Osteoblast (primary cell): ENCODE results near the gene ADGB. TPM values are rescaled to one million over a fixed set of nuclear protein-coding genes. Genes with fewer than 3 reads are reported as not detected.
A peak's percentile ranks its signal among the peaks of the same experiment; 100 is the strongest.
"Not testable (repeated sequence)": the region's sequence is repeated elsewhere in the genome, so short reads cannot be mapped to it uniquely, and the experiment has no call there.

Experiments used
- DNase-seq: peaks from one replicate; pipeline ENCODE4 v3.0.0; 2011; ENCODE audit warnings: low spot score, mixed read lengths; ENCODE audit not compliant: insufficient read length; ENCODE audit errors: missing footprints
- H2AFZ ChIP-seq: 2 replicates; pipeline ENCODE4 v1.6.0; 2011; ENCODE audit warnings: mild to moderate bottlenecking, low read length
- H3K27ac ChIP-seq: 2 replicates; pipeline ENCODE4 v1.5.1; 2011; ENCODE audit warnings: mild to moderate bottlenecking, low read depth, low read length, moderate library complexity
- H3K27me3 ChIP-seq: 2 replicates; pipeline ENCODE4 v1.6.0; 2012; ENCODE audit warnings: mild to moderate bottlenecking, control low read depth, inconsistent platforms, low read length, moderate library complexity; ENCODE audit not compliant: insufficient read depth
- H3K36me3 ChIP-seq: 2 replicates; pipeline ENCODE4 v1.5.1; 2011; ENCODE audit warnings: mild to moderate bottlenecking, low read length, control low read depth, moderate library complexity; ENCODE audit not compliant: insufficient read depth
- H3K4me1 ChIP-seq: 2 replicates; pipeline ENCODE4 v1.5.1; 2011; ENCODE audit warnings: mild to moderate bottlenecking, low read length, control low read depth, moderate library complexity; ENCODE audit not compliant: insufficient read depth
- H3K4me2 ChIP-seq: 2 replicates; pipeline ENCODE4 v1.6.0; 2011; ENCODE audit warnings: mild to moderate bottlenecking, low read length; ENCODE audit not compliant: insufficient read depth
- H3K4me3 ChIP-seq: fragments of 200-600 bp; sonication (generic); 3 replicates; pipeline ENCODE4 v1.5.1; 2012; ENCODE audit warnings: mild to moderate bottlenecking, low read length, inconsistent platforms; ENCODE audit not compliant: insufficient read depth
- H3K79me2 ChIP-seq: 2 replicates; pipeline ENCODE4 v1.6.0; 2012; ENCODE audit warnings: mild to moderate bottlenecking, low read length, control low read depth, inconsistent platforms; ENCODE audit not compliant: insufficient read depth
- H3K9me3 ChIP-seq: 2 replicates; pipeline ENCODE4 v1.5.1; 2011; ENCODE audit warnings: low read depth, low read length, control low read depth
- H4K20me1 ChIP-seq: 2 replicates; pipeline ENCODE4 v1.6.0; 2012; ENCODE audit warnings: mild to moderate bottlenecking, low read length, control low read depth; ENCODE audit not compliant: insufficient read depth
- CTCF ChIP-seq: IDR thresholded peaks from 2 replicates; pipeline ENCODE4 v1.5.1; 2011; ENCODE audit warnings: mild to moderate bottlenecking, low read depth, low read length, moderate library complexity; ENCODE audit errors: extremely low read depth
- total RNA-seq: library from RNA; depleted of rRNA; stranded (reverse); fragments of >200 nt; gene quantifications from 2 replicates; pipeline ENCODE4 v1.2.3, GENCODE V29; 2012

ADGB gene
- total RNA-seq, 1 donor = under 0.01 TPM

DNA sequence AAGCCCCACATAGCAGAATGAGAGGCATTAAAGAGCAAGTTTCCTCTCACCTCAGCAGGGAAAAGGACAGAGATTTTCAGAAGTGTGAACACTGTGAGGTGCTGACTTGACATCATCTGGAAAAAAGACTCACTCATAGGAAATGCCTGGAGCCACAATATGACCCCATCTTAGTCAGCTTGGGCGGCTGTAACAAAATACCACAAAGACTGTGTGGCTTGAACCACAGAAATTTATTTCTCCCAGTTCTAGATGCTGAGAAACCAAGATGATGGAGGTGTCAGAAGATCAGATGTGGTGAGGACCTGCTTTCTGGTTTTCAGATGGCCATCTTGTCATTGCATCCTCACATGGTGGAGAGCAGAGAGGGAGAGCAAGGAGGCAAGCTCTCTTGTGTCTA, 253.1 kb downstream of the ADGB start:
- Histone ChIP-seq H3K27ac (peak overlapping the region; percentile 45), H3K36me3 (no peaks in the 10 kb centered on the region), H2AFZ (no peak overlapping the region), H3K4me1 (peaks cover 17% of the 10 kb centered on the region), H3K4me3 (no peak overlapping the region), H3K4me2 (no peak overlapping the region), H3K79me2 (no peaks in the 10 kb centered on the region), H3K27me3 (no peaks in the 10 kb centered on the region), H3K9me3 (no peaks in the 10 kb centered on the region), H4K20me1 (no peaks in the 10 kb centered on the region)
- no peak for TF ChIP-seq CTCF
- DNase-seq = peak; percentile 78

GRCh38 chr6:146854521-146855255, 255.9 kb downstream of the ADGB start:
- not testable (repeated sequence) for H3K4me3 ChIP-seq, DNase-seq, H2AFZ ChIP-seq, H3K27ac ChIP-seq, H3K36me3 ChIP-seq, H3K4me2 ChIP-seq, H3K79me2 ChIP-seq, H4K20me1 ChIP-seq, H3K27me3 ChIP-seq, H3K9me3 ChIP-seq
- peaks cover 22% of the 10 kb centered on the region for H3K4me1 ChIP-seq

GRCh38 chr6:146855889-146856288, 257.1 kb downstream of the ADGB start:
- Histone ChIP-seq H3K36me3 (no peaks in the 10 kb centered on the region), H3K4me1 (peaks cover 13% of the 10 kb centered on the region), H3K4me2 (no peak overlapping the region), H3K27ac (no peak overlapping the region), H4K20me1 (no peaks in the 10 kb centered on the region), H3K79me2 (no peaks in the 10 kb centered on the region), H3K4me3 (no peak overlapping the region), H2AFZ (no peak overlapping the region), H3K27me3 (no peaks in the 10 kb centered on the region), H3K9me3 (no peaks in the 10 kb centered on the region)
- no peak for TF ChIP-seq CTCF
- no peak for DNase-seq

GRCh38 chr6:146856296-146856695, 257.5 kb downstream of the ADGB start:
- no peak for DNase-seq
- H3K4me2 ChIP-seq = no peak overlapping the region
- TF ChIP-seq CTCF = no peak
- no peak overlapping the region for H3K27ac ChIP-seq
- H3K79me2 ChIP-seq = no peaks in the 10 kb centered on the region
- H3K4me1 ChIP-seq = peaks cover 13% of the 10 kb centered on the region
- no peaks in the 10 kb centered on the region for H3K36me3 ChIP-seq
- H2AFZ ChIP-seq = no peak overlapping the region
- no peak overlapping the region for H3K4me3 ChIP-seq
- H3K9me3 ChIP-seq = no peaks in the 10 kb centered on the region
- H4K20me1 ChIP-seq = no peaks in the 10 kb centered on the region
- H3K27me3 ChIP-seq = no peaks in the 10 kb centered on the region
